PC-3 (cell line): Measurements from ENCODE around the gene CLASP1.

ENCODE experiments used
- CTCF ChIP-seq: fragments of 300-600 bp; sonication (generic); conservative IDR thresholded peaks from 2 replicates; pipeline ENCODE4 v1.5.1; 2017; ENCODE audit warnings: antibody characterized with exemption, low read depth, mild to moderate bottlenecking, low read length
- EZH2 ChIP-seq: fragments of 300-600 bp; sonication (generic); IDR thresholded peaks from one replicate; pipeline ENCODE4 v1.6.1; 2017; ENCODE audit warnings: antibody characterized with exemption, mild to moderate bottlenecking, low read length; ENCODE audit not compliant: unreplicated experiment

GRCh38 chr2:121376535-121377250, 272.6 kb downstream of the CLASP1 start:
- TF ChIP-seq CTCF (no peak), EZH2 (no peak)
